Measurements from ENCODE around the gene NUMB.
"Not testable (repeated sequence)": the region's sequence is repeated elsewhere in the genome, so short reads cannot be mapped to it uniquely, and the experiment has no call there.

Gene NUMB

GRCh38 chr14:73423092-73423491 lies 35.3 kb downstream of the NUMB start:
- DNase-seq (ENCODE audit: low read depth in 2 of 2, low spot score in 1 of 2): not testable (repeated sequence)

DNA sequence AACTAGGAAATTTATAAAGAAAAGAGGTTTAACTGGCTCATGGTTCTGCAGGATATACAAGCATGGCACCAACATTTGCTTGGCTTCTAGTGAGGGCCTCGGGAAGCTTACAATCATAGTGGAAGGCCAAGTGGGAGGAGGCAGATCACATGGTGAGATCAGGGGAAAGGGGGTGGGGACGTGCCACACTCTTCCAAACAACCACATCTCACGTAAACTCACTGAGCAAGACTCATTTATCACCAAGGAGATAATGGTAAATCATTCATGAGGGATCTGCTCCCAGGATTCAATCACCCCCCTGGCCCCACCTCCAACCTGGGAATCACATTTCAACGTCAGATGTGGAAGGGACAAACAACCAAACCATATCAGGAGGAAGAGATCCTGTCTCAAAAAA lies 35.8 kb downstream of the NUMB start:
- DNase-seq (ENCODE audit: low read depth in 2 of 2, low spot score in 1 of 2): no peak

DNA sequence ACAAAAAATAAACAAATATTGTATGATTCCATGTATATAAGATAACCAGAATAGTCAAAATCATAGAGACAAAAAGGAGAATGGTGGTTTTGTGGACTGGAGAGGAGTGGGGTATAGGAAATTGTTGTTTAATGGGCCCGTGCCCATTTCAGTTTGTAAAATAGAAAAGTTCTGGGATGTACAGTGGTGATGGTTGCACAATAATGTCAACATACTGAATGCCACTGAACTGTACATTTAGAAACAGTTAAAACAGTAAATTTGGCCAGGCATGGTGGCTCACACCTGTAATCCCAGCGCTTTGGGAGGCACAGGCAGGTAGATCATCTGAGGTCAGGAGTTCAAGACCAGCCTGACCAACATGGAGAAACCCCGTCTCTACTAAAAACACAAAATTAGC lies 40.1 kb downstream of the NUMB start:
- DNase-seq (ENCODE audit: low read depth in 2 of 2, low spot score in 1 of 2): no peak

DNA sequence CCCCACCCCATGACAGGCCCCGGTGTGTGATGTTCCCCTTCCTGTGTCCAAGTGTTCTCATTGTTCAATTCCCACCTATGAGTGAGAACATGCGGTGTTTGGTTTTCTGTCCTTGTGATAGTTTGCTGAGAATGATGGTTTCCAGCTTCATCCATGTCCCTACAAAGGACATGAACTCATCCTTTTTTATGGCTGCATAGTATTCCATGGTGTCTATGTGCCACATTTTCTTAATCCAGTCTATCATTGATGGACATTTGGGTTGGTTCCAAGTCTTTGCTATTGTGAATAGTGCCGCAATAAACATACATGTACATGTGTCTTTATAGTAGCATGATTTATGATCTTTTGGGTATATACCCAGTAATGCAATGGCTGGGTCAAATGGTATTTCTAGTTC lies 52.1 kb downstream of the NUMB start:
- not testable (repeated sequence) for DNase-seq (ENCODE audit: low read depth in 2 of 2, low spot score in 1 of 2)

GRCh38 chr14:73403181-73403752 lies 55.1 kb downstream of the NUMB start:
- no peak for DNase-seq (ENCODE audit: low read depth in 2 of 2, low spot score in 1 of 2)

DNA sequence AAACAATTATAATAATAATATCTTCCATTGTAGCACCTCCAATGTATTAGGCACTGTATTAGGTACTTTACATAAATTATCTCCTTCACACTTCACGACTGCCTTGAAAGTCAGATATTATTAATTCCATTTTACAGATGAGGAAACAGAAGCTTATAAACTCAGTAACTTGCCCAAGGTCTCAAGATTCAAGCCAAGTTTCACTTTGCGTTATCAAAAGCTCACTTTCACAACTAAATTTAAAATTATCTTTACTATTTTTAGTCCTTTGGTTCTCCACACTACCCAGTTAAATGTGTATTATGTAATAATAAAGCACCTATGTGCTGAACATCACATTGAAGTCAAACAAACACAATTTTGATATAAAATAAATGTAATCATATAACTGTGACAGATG lies 55.8 kb downstream of the NUMB start:
- no peak for DNase-seq (ENCODE audit: low read depth in 2 of 2, low spot score in 1 of 2)

DNA sequence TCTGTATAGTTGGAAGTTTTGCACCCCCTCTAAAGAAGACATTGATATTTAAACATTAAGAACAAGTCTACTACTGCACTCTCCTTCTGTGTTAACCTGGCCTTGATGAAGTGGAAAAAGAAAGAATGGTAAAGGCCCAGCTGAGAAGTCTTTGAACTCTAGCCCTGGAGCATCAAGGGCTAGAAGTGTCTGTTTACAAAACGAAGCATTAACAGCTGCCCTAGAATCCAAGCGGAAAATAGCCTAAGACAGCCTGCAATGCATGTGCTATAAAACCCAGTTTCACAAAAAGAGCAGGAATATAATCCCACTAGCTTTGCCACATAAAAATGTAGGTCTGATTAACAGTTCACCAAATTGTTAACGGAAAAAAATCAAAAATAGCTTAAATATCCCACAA lies 60.5 kb downstream of the NUMB start:
- DNase-seq (ENCODE audit: low read depth in 2 of 2, low spot score in 1 of 2): no peak

DNA sequence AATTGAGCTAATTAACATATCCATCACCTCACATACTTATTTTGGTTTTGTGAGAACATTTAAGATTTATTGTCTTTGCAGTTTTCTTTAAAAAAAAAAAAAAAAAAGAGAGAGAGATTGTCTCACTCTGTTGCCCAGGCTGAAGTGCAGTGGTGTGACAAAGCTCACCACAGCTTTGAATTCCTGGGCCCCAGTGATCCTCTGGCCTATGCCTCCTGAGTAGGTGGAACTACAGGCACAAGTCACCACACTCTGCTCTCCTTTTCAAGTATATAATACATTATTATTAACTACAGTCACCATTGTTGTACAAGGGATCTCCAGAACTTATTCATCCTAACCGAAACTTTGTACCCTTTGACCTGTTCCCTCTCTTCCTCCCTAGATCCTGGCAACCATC lies 64.0 kb downstream of the NUMB start:
- no peak for DNase-seq (ENCODE audit: low read depth in 2 of 2, low spot score in 1 of 2)

DNA sequence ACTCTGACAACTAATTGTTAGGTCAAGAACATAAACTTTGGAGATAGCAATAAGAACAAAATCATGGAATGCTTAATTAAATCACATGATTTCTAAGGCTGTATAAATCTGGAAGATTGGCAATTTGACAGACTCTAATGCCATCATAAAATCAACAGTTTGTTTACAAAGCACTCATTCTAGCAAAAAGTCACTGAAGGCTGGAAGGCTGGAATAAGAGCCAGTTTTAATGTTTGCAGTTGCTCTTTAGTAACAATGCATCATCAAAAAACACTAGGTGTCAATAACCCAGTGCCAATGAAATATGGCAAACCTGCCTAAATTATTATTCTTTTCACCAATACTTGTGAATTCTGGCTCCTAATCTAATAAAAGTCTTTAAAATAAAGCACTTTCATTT lies 65.0 kb downstream of the NUMB start:
- DNase-seq (ENCODE audit: low read depth in 2 of 2, low spot score in 1 of 2): no peak

- no peak for DNase-seq (ENCODE audit: low read depth in 2 of 2, low spot score in 1 of 2)
These were observed 65.8 kb downstream of the NUMB start for GRCh38 chr14:73392329-73393257.

DNA sequence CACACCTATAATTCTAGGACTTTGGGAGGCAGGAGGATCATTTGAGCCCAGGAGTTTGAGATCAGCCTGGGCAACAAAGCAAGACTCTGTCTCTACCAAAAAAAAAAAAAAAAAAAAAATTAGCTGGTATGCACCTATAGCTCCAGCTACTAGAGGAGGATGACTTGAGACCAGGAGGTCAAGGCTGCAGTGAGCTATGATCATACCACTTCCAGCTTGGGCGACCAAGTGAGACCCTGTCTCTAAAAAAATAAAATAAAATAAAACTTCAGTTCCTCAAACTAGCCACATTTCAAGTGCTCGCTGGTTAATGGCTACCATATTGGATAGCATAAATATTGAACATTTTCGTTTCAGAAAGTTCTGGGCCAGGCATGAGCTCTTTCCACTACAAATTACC lies 70.5 kb downstream of the NUMB start:
- DNase-seq (ENCODE audit: low read depth in 2 of 2, low spot score in 1 of 2): not testable (repeated sequence)

DNA sequence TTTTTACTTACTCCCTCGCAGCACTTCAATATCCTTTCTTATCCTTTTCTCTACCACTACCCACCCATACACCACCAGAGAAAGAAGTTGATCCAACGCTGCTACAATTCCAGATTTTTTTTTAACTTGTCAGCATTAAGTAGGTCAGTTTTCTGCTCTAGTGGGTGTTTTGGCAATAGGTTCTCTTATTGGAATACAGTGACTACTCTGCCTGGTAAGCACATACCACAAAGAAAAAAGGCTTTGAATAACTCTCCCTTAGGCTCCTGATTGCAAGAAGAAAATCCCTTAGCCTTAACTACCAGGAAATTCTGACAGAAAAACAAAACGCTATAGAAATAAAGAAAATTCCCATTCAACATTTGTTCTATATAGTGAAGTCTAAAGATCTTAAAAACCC lies 72.0 kb downstream of the NUMB start:
- DNase-seq (ENCODE audit: low read depth in 2 of 2, low spot score in 1 of 2): no peak

GRCh38 chr14:73385021-73385420 lies 73.3 kb downstream of the NUMB start:
- not testable (repeated sequence) for DNase-seq (ENCODE audit: low read depth in 2 of 2, low spot score in 1 of 2)

DNA sequence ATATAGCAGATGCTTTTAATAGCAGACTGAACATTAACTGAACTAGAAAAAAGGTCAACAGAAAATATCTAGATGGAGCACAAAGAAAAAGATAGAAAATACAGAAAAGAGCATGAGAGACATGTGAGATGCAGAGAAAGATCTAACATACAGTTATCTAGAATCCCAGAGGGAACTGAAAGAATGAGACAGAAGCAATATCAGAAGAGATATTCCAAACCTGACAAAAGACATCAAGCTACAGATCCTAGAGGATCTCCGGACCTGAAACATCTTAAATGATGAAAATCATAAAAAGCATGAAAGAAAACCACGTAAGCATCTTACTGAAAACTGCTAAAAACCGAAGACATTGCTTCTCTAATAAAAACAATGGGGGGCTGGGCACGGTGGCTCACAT lies 75.0 kb downstream of the NUMB start:
- DNase-seq (ENCODE audit: low read depth in 2 of 2, low spot score in 1 of 2): no peak

- DNase-seq (ENCODE audit: low read depth in 2 of 2, low spot score in 1 of 2): no peak
These were observed 76.8 kb downstream of the NUMB start for GRCh38 chr14:73381380-73382013.

DNA sequence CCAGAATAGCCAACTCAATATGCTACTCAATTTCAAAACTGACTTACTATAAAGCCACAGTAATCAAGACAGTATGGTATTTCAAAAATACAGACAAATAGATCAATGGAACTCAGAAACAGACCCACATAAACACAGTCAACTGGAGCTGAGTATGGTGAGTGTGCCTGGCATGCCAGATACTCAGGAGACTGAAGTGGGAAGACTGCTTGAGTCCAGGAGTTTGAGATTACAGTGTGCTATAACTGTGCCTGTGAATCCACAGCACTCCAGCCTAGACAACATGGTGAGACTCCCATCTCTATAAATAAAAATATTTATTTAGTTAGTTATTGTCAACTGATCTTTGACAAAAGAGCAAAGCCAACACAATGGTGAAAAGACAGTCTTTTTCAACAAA lies 81.8 kb downstream of the NUMB start:
- DNase-seq (ENCODE audit: low read depth in 2 of 2, low spot score in 1 of 2): no peak

- DNase-seq (ENCODE audit: low read depth in 2 of 2, low spot score in 1 of 2): no peak
These were observed 82.5 kb downstream of the NUMB start for GRCh38 chr14:73375861-73376260.

- DNase-seq (ENCODE audit: low read depth in 2 of 2, low spot score in 1 of 2): no peak
These were observed 84.1 kb downstream of the NUMB start for GRCh38 chr14:73374218-73374617.

DNA sequence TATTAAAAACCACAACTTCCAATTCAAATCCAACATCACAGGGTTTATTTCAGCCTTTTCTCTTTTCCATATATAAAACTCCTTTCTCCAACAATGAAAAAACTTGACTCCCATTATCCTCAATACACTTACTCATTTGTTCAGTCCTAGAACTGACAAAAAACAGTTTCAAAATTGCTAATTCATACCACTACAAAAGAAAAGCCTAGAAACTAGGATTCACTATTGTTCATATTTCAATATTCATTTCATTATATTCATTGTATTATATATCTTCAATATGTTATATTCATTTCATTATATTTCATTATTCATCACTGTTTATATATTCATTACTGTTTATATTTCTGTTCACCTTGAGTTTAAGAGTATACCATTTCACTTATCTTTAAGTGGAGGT lies 85.8 kb downstream of the NUMB start:
- no peak for DNase-seq (ENCODE audit: low read depth in 2 of 2, low spot score in 1 of 2)

DNA sequence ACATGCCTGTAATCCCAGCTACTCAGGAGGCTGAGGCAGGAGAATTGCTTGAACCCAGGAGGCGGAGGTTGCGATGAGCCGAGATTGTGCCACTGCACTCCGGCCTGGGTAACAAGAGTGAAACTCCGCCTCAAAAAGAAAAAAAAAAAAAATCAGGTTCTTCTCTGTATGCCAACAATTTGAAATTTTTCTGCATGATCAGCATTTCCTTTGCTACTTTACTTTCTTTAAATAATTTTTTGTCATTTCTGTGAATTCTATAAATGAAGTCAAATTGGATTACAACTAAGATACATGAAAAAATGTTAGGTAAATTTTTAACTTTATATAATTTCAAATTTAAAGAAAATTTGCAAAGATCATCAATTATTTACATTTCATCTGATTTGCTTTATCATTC lies 87.8 kb downstream of the NUMB start:
- DNase-seq (ENCODE audit: low read depth in 2 of 2, low spot score in 1 of 2): no peak

GRCh38 chr14:73369428-73369827 lies 88.9 kb downstream of the NUMB start:
- DNase-seq (ENCODE audit: low read depth in 2 of 2, low spot score in 1 of 2): no peak

DNA sequence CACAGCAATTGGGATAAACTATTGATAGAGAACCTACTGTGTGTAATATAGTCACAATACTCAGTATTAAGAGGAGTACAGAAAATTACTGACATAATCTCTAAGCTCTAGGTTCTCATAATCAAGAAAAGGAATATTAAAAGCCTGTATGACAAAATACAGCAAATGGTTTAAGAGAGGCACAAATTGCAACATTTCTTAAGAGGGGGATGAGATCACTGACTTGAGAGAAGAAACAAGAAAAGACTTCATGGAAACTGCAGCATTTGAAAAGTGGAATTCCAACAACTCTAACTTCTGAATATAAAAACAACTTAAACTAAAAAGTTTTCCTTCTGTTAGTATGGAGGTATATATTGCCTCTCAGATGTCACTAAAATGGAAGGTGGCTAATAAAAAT lies 89.7 kb downstream of the NUMB start:
- no peak for DNase-seq (ENCODE audit: low read depth in 2 of 2, low spot score in 1 of 2)

Measured in stimulated activated CD8-positive, alpha-beta memory T cell treated with anti-CD3 and anti-CD28 coated beads, Interleukin-4, amount 100 ng/mL, for 1 hour (primary cell).